ENCODE results near the gene SLC29A4. TPM values are rescaled to one million over a fixed set of nuclear protein-coding genes. Genes with fewer than 3 reads are reported as not detected.

The SLC29A4 gene
- total RNA-seq, 1 experiment from 2014 or later, result 8.9 TPM

- H4K20me1 ChIP-seq (ENCODE audit: low read length), result no peaks in the 10 kb centered on the region
- no peaks in the 10 kb centered on the region for H3K36me3 ChIP-seq (ENCODE audit: low read depth, low read length)
- H2AFZ ChIP-seq (ENCODE audit: low read length), result peak overlapping the region; percentile 71
- H3K79me2 ChIP-seq (ENCODE audit: low read length), result no peaks in the 10 kb centered on the region
- intact Hi-C loops (cut with micrococcal nuclease), result no loop called here
- peak; percentile 69 for ATAC-seq
- no peak overlapping the region; the same call in 1 of the 2 replicates for H3K4me3 ChIP-seq (ENCODE audit: low read length)
- no peaks in the 10 kb centered on the region for H3K9me2 ChIP-seq (replicated peaks; ENCODE audit: low read length)
- H3K27me3 ChIP-seq (ENCODE audit: low read length), result no peaks in the 10 kb centered on the region
- no peak overlapping the region for H3K9ac ChIP-seq (ENCODE audit: low read length)
- no peak overlapping the region for H3K27ac ChIP-seq (ENCODE audit: low read length)
- TF ChIP-seq CTCF (conservative IDR thresholded peaks at IDR 0.05; ENCODE audit: low read depth, low read length), result no peak
- TF ChIP-seq EZH2 (IDR thresholded peaks at IDR 0.05; ENCODE audit: low read length, unreplicated experiment), result no peak
- no peak for TF ChIP-seq EZH2phosphoT487 (IDR thresholded peaks at IDR 0.05; ENCODE audit: borderline replicate concordance, low read length)
- peak overlapping the region; percentile 67 for H3K4me2 ChIP-seq (ENCODE audit: low read length)
- no TSS peak for BruUV-seq (replicated peaks)
- CTCF ChIA-PET, result no interaction called here
- H3K4me1 ChIP-seq (ENCODE audit: insufficient read depth, low read length), result no peaks in the 10 kb centered on the region; the same call in 1 of the 2 replicates
- H3K9me3 ChIP-seq (ENCODE audit: low read length), result no peaks in the 10 kb centered on the region
- H3F3A ChIP-seq (ENCODE audit: low read length, unreplicated experiment), result no peaks in the 10 kb centered on the region
- POLR2A ChIA-PET (ENCODE audit: unreplicated experiment), result no interaction called here
- peak; percentile 48 for DNase-seq
Measured at GRCh38 chr7:5296611-5297226, 14.0 kb downstream of the SLC29A4 start.

GRCh38 chr7:5300366-5300765, 17.6 kb downstream of the SLC29A4 start:
- Histone ChIP-seq H3K27me3 (ENCODE audit: low read length) (no peaks in the 10 kb centered on the region), H2AFZ (ENCODE audit: low read length) (no peak overlapping the region), H3K9me3 (ENCODE audit: low read length) (no peaks in the 10 kb centered on the region), H3K79me2 (ENCODE audit: low read length) (no peaks in the 10 kb centered on the region), H3F3A (ENCODE audit: low read length, unreplicated experiment) (no peaks in the 10 kb centered on the region), H4K20me1 (ENCODE audit: low read length) (no peaks in the 10 kb centered on the region), H3K4me2 (ENCODE audit: low read length) (no peak overlapping the region), H3K4me1 (ENCODE audit: insufficient read depth, low read length) (no peaks in the 10 kb centered on the region; the same call in 1 of the 2 replicates), H3K9me2 (replicated peaks; ENCODE audit: low read length) (no peaks in the 10 kb centered on the region), H3K27ac (ENCODE audit: low read length) (no peak overlapping the region), H3K36me3 (ENCODE audit: low read depth, low read length) (no peaks in the 10 kb centered on the region), H3K4me3 (ENCODE audit: low read length) (no peak overlapping the region), H3K9ac (ENCODE audit: low read length) (no peak overlapping the region)
- POLR2A ChIA-PET (ENCODE audit: unreplicated experiment), result no interaction called here
- DNase-seq (no peak), ATAC-seq (no peak)
- CTCF ChIA-PET, result no interaction called here
- intact Hi-C loops (cut with micrococcal nuclease), result no loop called here
- BruUV-seq (replicated peaks), result no TSS peak
- TF ChIP-seq CTCF (conservative IDR thresholded peaks at IDR 0.05; ENCODE audit: low read depth, low read length), result no peak
- TF ChIP-seq EZH2phosphoT487 (IDR thresholded peaks at IDR 0.05; ENCODE audit: borderline replicate concordance, low read length), result no peak
- no peak for TF ChIP-seq EZH2 (IDR thresholded peaks at IDR 0.05; ENCODE audit: low read length, unreplicated experiment)

- no peak overlapping the region for H3K27ac ChIP-seq (ENCODE audit: low read length)
- no peak for DNase-seq
- H3K4me3 ChIP-seq (ENCODE audit: low read length), result no peak overlapping the region
- no peaks in the 10 kb centered on the region for H3K4me1 ChIP-seq (ENCODE audit: insufficient read depth, low read length)
- H3K9ac ChIP-seq (ENCODE audit: low read length), result no peak overlapping the region
- no peak for TF ChIP-seq EZH2phosphoT487 (IDR thresholded peaks at IDR 0.05; ENCODE audit: borderline replicate concordance, low read length)
- TF ChIP-seq EZH2 (IDR thresholded peaks at IDR 0.05; ENCODE audit: low read length, unreplicated experiment), result no peak
- no peak for TF ChIP-seq CTCF (conservative IDR thresholded peaks at IDR 0.05; ENCODE audit: low read depth, low read length)
- POLR2A ChIA-PET (ENCODE audit: unreplicated experiment), result no interaction called here
- H4K20me1 ChIP-seq (ENCODE audit: low read length), result no peaks in the 10 kb centered on the region
- no peaks in the 10 kb centered on the region for H3K27me3 ChIP-seq (ENCODE audit: low read length)
- no peak overlapping the region for H2AFZ ChIP-seq (ENCODE audit: low read length)
- CTCF ChIA-PET, result no interaction called here
- BruUV-seq (replicated peaks), result no TSS peak
- no peak overlapping the region for H3K4me2 ChIP-seq (ENCODE audit: low read length)
- H3F3A ChIP-seq (ENCODE audit: low read length, unreplicated experiment), result no peaks in the 10 kb centered on the region
- H3K9me2 ChIP-seq (replicated peaks; ENCODE audit: low read length), result no peaks in the 10 kb centered on the region
- no peaks in the 10 kb centered on the region for H3K36me3 ChIP-seq (ENCODE audit: low read depth, low read length)
- ATAC-seq, result peak; percentile 37
- H3K79me2 ChIP-seq (ENCODE audit: low read length), result no peaks in the 10 kb centered on the region
- intact Hi-C loops (cut with micrococcal nuclease), result no loop called here
- no peaks in the 10 kb centered on the region for H3K9me3 ChIP-seq (ENCODE audit: low read length)
Measured at GRCh38 chr7:5302577-5302976, 19.8 kb downstream of the SLC29A4 start.

All from PC-3 (cell line).